Activated T-cell treated with anti-CD3 and anti-CD28 coated beads, Interleukin-2, amount 50 U/mL, for 1 hour (primary cell): ENCODE results near the gene KCNE3.

ENCODE experiments used
- DNase-seq: peaks from one replicate; pipeline ENCODE4 v3.0.0-alpha.2; 2020

The KCNE3 gene

GRCh38 chr11:74471037-74471436, 3.7 kb upstream of the KCNE3 start:
- no peak for DNase-seq

GRCh38 chr11:74470526-74470925, 3.2 kb upstream of the KCNE3 start:
- DNase-seq, result no peak

- no peak for DNase-seq
Measured at GRCh38 chr11:74468936-74469335, 1.6 kb upstream of the KCNE3 start.

DNA sequence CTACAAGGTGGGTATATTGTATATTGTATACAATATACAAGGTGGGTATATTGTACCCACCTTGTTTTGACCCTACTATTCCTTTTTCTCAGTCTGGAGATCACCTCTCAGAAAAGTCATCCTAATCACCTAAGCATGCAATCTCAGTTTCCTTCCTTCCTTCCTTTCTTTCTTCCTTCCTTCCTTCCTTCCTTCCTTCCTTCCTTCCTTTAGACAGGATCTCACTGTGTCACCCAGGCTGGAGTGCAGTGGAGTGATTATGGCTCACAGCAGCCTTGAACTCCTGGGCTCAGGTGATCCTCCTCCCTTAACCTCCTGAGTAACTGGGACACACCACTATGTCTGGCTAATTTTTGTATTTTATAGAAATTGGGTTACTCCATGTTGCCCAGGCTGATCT, 1.2 kb upstream of the KCNE3 start:
- no peak for DNase-seq

DNA sequence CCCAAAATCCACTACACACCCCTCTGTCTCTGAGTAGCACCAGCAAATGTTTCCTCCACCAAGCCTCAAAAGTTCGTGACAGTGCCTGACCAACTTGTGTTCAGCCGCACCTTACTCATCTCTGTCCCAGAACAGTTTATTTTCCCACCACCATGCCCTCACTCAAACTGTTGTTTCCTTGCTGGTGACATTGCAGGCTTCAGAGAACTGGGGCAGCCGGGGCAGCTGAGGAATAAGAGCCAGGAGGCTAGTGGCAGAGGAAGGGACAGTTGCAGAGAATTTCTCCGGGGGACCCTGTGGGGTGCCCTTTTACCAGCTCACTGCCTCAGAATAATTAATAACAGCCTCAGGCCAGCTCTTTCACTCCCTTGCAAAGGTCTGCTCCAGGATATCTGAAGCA, 709 bp upstream of the KCNE3 start:
- no peak for DNase-seq

DNA sequence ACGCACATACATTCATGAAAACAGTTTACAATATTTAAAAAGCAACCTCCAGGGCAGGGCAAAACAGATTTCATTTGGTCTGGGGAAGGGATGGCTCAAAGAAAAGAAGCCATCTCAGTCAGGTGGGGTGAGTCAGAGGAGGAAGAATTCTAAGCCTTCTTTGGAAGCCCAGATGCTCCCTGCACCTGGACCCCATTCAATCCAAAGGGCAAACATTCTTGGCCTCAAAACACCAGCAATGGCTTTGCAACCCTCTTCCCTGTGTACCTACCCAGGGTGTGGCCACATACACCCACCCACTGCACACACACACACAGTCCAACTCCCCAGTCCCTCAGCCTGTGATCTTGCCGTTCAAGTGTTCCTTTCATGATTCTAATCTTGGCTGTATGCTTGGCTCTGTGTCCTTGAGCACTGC, 2.0 kb downstream of the KCNE3 start:
- no peak for DNase-seq

DNA sequence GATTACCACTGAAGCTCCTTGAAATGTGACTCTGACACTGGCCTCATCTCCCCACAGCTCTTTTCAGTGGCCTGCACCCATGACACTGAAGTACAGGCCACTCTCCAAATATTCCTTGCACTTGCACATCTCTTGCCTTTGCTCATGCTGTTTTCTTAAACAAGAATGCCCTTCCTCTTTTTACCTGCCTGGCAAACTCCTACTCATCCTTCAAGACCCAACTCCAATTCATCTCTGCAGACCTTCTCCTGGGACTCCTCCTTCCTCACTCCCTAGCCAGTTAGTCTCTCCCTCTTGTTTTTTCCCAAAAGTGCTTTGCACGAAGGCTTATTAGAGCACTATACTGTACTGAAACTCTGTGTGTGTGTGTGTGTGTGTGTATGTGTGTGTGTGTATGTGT, 2.6 kb downstream of the KCNE3 start:
- DNase-seq, result no peak

DNA sequence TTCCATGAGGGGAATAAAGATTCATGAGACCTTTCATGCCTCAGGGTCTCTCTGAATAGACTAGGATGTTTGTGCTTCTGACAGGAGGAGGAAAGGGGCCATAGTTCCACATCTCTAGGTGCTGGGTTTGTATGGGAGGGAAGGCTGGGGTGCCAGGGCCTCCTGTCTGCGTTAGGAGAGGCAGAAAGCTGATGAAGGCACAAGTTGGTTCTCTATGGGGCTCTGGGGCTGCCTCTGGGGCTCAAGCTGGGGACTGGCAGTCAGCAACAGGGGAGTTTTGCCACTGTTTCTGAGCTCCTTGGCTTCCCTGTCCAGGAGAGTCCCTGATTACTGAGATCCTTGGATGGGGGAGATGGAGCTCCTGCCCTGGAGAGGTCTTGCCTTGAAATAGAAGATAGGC, 4.1 kb downstream of the KCNE3 start:
- no peak for DNase-seq

DNA sequence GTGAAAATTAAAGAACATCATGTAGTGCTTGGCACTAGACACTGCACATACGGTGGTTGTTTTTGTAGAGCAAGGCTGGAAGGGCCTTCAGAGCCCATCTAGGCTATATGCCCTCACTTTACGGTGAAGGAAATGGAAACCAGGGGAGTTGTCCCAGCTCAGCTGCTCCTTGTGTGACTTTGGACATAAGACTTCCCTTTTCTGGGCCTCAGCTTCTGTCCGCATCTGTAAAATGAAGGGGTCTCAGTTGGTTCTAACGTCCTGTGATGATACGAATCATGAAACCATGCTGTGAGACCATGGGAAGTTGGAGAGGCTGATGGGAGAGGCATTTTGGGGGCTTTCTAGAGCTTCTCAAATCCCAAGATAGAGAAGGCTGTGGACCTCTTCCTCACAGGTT, 4.7 kb downstream of the KCNE3 start:
- no peak for DNase-seq

- DNase-seq, result no peak
Measured at GRCh38 chr11:74462009-74462408, 5.3 kb downstream of the KCNE3 start.

- no peak for DNase-seq
Measured at GRCh38 chr11:74460481-74461154, 6.7 kb downstream of the KCNE3 start.

DNA sequence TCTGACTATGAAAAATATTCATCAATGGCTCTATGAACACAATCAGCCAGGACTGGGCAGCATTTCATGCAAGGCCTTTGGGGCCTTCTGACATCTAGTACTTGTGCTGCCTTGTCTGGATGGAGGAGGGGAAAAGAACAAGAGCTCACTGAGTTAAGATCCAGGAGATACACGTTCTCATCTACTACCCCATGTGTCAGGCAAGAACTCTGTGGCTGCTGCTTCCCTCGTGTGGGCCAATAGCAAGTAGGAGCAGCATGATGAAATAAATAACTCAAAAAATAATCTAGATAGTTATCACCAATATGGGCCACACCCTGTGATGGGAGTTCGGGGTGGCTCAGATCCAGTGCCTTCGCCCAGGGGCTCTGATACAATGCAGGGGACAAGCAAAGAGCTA, 7.3 kb downstream of the KCNE3 start:
- no peak for DNase-seq

- no peak for DNase-seq
Measured at GRCh38 chr11:74459584-74459983, 7.8 kb downstream of the KCNE3 start.

- no peak for DNase-seq
Measured at GRCh38 chr11:74457356-74457755, 10.0 kb downstream of the KCNE3 start.

DNA sequence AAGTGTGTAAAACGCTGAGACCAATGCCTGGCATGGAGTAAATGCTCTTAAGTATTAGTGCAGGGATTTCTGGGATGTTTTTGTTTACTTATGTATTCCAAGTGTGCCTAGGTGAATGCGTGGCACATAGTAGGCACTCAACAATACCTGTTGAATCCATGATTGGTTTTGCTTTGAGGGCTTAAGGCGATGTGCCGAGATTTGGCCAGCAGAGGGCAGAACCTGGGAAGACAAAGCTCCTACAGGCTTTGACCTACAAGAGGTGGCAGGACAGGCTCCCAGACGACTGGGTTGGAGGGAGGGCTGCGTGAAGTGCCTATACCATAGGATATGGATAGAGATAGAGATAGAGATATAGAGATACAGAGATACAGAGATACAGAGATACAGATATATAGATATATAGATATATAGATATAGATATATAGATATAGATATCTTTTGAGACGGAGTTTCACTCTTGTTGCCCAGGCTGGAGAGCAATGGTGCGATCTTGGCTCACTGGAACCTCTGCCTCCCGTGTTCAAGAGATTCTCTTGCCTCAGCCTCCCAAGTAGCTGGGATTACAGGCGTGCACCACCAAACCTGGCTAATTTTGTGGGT, 13.9 kb downstream of the KCNE3 start:
- peak; percentile 63 for DNase-seq

DNA sequence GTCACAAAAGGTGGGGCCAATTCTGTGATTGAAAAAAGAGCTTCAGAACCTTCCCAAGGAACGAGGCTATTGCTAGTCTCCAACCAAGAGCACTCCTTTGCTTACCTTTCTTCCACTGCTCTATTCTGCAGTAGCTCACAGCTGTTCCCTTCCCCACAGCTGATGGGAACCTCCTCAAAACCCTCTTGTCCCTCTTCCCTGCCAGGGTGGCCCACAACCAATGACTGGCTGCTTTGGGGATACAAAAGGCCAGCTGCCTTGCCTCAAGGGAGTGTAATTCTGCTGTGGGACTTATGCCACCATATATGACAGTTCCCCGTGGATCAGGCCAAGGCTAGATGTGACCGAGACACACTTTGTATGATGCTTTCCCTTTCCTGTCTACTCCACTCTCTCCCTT, 15.0 kb downstream of the KCNE3 start:
- DNase-seq, result no peak

GRCh38 chr11:74450318-74450717, 17.0 kb downstream of the KCNE3 start:
- no peak for DNase-seq

- peak; percentile 24 for DNase-seq
Measured at GRCh38 chr11:74449369-74449931, 17.9 kb downstream of the KCNE3 start.

GRCh38 chr11:74447720-74448119, 19.6 kb downstream of the KCNE3 start:
- no peak for DNase-seq

- DNase-seq, result no peak
Measured at GRCh38 chr11:74446532-74446938, 20.8 kb downstream of the KCNE3 start.

- DNase-seq, result no peak
Measured at GRCh38 chr11:74444173-74444826, 23.0 kb downstream of the KCNE3 start.

DNA sequence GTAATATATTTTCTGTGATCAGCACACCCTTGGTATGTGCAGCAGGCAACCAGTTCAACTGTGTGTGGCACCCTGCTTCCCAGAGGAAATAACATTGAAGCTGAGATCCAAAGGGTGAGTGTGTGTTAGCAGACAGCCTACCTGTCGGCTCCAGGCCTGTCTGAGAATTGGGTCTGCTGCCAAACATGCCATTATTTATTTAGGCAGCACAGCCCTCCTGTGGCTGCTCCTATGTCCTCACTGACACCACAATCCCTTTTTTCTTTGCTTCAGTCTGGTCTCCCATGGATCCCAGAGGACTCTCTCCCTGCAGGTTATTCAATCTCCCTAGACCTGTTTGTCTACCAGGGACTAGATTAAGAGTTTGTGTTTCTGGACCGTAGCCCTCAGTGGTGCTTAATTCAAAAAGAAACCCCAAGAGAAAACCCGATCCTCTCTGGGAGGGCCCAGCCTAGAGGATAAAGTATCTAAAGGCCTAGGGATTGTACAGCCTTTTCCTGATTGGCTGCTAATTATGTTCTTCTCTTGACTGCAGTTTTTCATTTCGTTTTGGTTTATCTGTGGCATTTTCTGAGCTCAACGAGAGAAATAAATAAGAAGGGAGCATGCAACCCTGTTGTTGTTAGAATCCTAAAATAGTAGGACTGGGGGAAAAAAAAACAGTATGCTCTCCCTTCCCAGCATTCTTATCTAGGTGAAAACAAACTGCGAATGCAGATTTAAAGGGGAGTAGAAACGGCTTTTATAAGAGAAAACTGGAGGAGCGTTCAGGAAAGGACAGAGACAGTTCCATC, 24.1 kb downstream of the KCNE3 start:
- DNase-seq, result no peak

DNA sequence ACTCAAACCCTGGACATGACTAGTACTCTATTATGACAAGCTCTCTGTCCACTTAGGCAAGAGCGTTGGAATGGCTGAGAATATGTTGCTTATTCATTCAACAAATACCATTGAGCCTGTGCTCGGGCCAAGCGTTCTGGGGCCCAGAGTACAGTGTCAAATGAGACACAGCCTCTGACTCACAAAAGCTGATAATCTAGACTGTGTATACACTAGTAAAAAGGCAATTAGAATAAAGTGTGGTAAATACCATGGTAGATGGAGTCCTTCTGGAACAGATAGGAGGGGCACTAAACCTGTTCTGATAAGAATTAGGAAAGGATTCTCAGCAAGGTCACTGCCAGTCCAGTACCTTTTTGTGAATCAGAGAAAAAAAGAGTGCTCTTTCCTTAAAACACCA, 24.7 kb downstream of the KCNE3 start:
- no peak for DNase-seq
